HepG2 (cell line): Measurements from ENCODE around the gene HABP2. TPM values are rescaled to one million over a fixed set of nuclear protein-coding genes. Genes with fewer than 3 reads are reported as not detected.
A peak's percentile ranks its signal among the peaks of the same experiment; 100 is the strongest.

Experiments
- ATAC-seq: fragments of 200-7000 bp; cut with Tn5 transposase; 3 replicates; pipeline ENCODE4 v1.9.1; 2020; ENCODE audit warnings: mild to moderate bottlenecking, moderate library complexity
- BruUV-seq: library from RNA; stranded (reverse); fragments of 400-500 nt; replicated peaks from 2 replicates; lab custom pipeline; 2021; lab: Mats Ljungman, UMichigan
- CTCF ChIA-PET: fragments of 300-600 bp; formaldehyde crosslinking; extraction: SDS; loops from one replicate; lab custom pipeline; 2021; ENCODE audit warnings: low total read pairs, inconsistent platforms, low intra/inter-chr PET ratio; lab: Yijun Ruan, JAX
- POLR2A ChIA-PET: fragments of 350-600 bp; sonication (Branson Sonifier 250); formaldehyde crosslinking; loops from one replicate; lab custom pipeline; 2020; ENCODE audit warnings: antibody characterized with exemption, inconsistent platforms; lab: Yijun Ruan, JAX
- DNase-seq: peaks from one replicate; pipeline ENCODE4 v3.0.0-alpha.2; 2015; ENCODE audit warnings: low spot score
- FAIRE-seq: peaks from 3 replicates; lab custom pipeline; 2011; peaks lifted over from hg19 to GRCh38; lab: Jason Lieb, UNC
- H2AFZ ChIP-seq: one replicate; pipeline ENCODE4 v1.6.1; 2011; ENCODE audit warnings: low read length, inconsistent platforms
- H3K27ac ChIP-seq: fragments of 300-600 bp; 3 replicates; pipeline ENCODE4 v1.8.0; 2011; ENCODE audit warnings: mixed run types, mild to moderate bottlenecking, mixed read lengths, low read length, inconsistent platforms; ENCODE audit not compliant: insufficient read depth; ENCODE audit errors: extremely low read length
- H3K27me3 ChIP-seq, 2 experiments: fragments of 200-600 bp in 1 of 2; 2 replicates in 1 of 2; 3 replicates in 1 of 2; pipeline versions ENCODE4 v1.6.0 to v1.8.0; 2011; ENCODE audit warnings: low read length in 2 of 2, mild to moderate bottlenecking in 2 of 2, moderate library complexity in 2 of 2, inconsistent platforms in 1 of 2; ENCODE audit not compliant: insufficient read depth in 2 of 2, control insufficient read depth in 1 of 2
- H3K36me3 ChIP-seq, 2 experiments: fragments of 200-600 bp in 1 of 2; replicated peaks in 1 of 2; 2 replicates in 1 of 2; 3 replicates in 1 of 2; pipeline versions ENCODE4 v1.5.1 to v1.8.0; 2011; ENCODE audit warnings: low read length in 2 of 2, inconsistent platforms in 1 of 2; ENCODE audit not compliant: insufficient read depth in 2 of 2, control insufficient read depth in 1 of 2
- H3K4me1 ChIP-seq: 2 replicates; pipeline ENCODE4 v1.5.1; 2012; ENCODE audit warnings: low read length, inconsistent platforms; ENCODE audit not compliant: insufficient read depth
- H3K4me2 ChIP-seq: 2 replicates; pipeline ENCODE4 v1.6.0; 2011; ENCODE audit warnings: low read depth, low read length, inconsistent platforms
- H3K4me3 ChIP-seq, 3 experiments: fragments of 200-600 bp in 1 of 3; sonication (generic), shearing (Covaris generic) in 1 of 3; replicated peaks in 1 of 3; 2 replicates each; pipeline ENCODE4 v1.5.1; 2011 to 2016; ENCODE audit warnings: low read length in 3 of 3, inconsistent platforms in 2 of 3, low read depth in 2 of 3, mild to moderate bottlenecking in 2 of 3, control low read depth in 1 of 3, mixed read lengths in 1 of 3; ENCODE audit not compliant: insufficient read depth in 1 of 3
- H3K79me2 ChIP-seq: one replicate; pipeline ENCODE4 v1.6.1; 2011; ENCODE audit warnings: low read length, inconsistent platforms; ENCODE audit not compliant: insufficient read depth
- H3K9ac ChIP-seq: 2 replicates; pipeline ENCODE4 v1.6.0; 2011; ENCODE audit warnings: mild to moderate bottlenecking, low read depth, low read length, inconsistent platforms; ENCODE audit not compliant: insufficient read depth
- H3K9me3 ChIP-seq: 2 replicates; pipeline ENCODE4 v1.5.1; 2012; ENCODE audit warnings: mild to moderate bottlenecking, low read length
- H4K20me1 ChIP-seq: 2 replicates; pipeline ENCODE4 v1.6.0; 2011; ENCODE audit warnings: inconsistent platforms, mild to moderate bottlenecking, low read length, moderate library complexity; ENCODE audit not compliant: insufficient read depth
- MAFF ChIP-seq: IDR thresholded peaks from 2 replicates; pipeline ENCODE4 v1.6.1; 2011; ENCODE audit warnings: low read depth, low read length, improper control_type of control experiment
- MAFK ChIP-seq, 2 experiments: IDR thresholded peaks in 1 of 2; conservative IDR thresholded peaks in 1 of 2; 2 replicates each; pipeline ENCODE4 v1.6.1; 2011; ENCODE audit warnings: improper control_type of control experiment in 2 of 2, low read length in 2 of 2
- ZNF460 ChIP-seq: sonication (generic); formaldehyde crosslinking; IDR thresholded peaks from 2 replicates; pipeline ENCODE4 v1.5.1; 2020; ENCODE audit warnings: missing genetic modification reagents, mild to moderate bottlenecking, borderline replicate concordance
- WGBS: methylation state at CpG from one replicate; pipeline ENCODE4 v1.1.6; 2017; ENCODE audit warnings: low lambda C conversion rate; 5-methylcytosine and 5-hydroxymethylcytosine counted together
- in situ Hi-C: cut with HindIII; loops from 2 replicates; pipeline ENCODE4 v1.10.0; 2017; ENCODE audit warnings: low pct_unique_long_range_greater_than_20kb; ENCODE audit not compliant: extremely low pct_ligation_motif_present
- intact Hi-C: fragments of 100-400 bp; cut with micrococcal nuclease; formaldehyde crosslinking; loops from one replicate; pipeline ENCODE4 v1.10.0; 2022; ENCODE audit not compliant: unreplicated experiment
- polyA plus RNA-seq, 8 experiments: library from polyadenylated mRNA; depleted of rRNA in 3 of 8; stranded (reverse) in 7 of 8; unstranded in 1 of 8; fragments of >200 nt; fragmentation: Illumina TruSeq in 4 of 8; extraction: Trizol in 4 of 8; gene quantifications; 2 replicates each; pipeline versions ENCODE4 v1.2.1 to v1.2.3, GENCODE V29; 2011 to 2016; ENCODE audit warnings: low read depth in 4 of 8, missing spikeins in 1 of 8, mixed read lengths in 1 of 8; ENCODE audit not compliant: insufficient read depth in 1 of 8
- total RNA-seq, 5 experiments: library from RNA; depleted of rRNA; stranded (reverse); fragments of >200 nt; fragmentation: Illumina TruSeq; extraction: Trizol; gene quantifications; 2 replicates each; pipeline ENCODE4 v1.2.3, GENCODE V29; 2016; ENCODE audit warnings: low read depth in 1 of 5
- TF ChIP-seq, protein P1 (sequence below): sonication (generic); formaldehyde crosslinking; IDR thresholded peaks from 2 replicates; pipeline ENCODE4 v1.4.0; 2020; ENCODE audit warnings: missing genetic modification reagents

The HABP2 gene
- total and polyA plus RNA-seq, 2 of the 13 experiments (the other 11 are each of a cell fraction or from before 2014, with no cell fraction given): 0.12 to 0.13 TPM

DNA sequence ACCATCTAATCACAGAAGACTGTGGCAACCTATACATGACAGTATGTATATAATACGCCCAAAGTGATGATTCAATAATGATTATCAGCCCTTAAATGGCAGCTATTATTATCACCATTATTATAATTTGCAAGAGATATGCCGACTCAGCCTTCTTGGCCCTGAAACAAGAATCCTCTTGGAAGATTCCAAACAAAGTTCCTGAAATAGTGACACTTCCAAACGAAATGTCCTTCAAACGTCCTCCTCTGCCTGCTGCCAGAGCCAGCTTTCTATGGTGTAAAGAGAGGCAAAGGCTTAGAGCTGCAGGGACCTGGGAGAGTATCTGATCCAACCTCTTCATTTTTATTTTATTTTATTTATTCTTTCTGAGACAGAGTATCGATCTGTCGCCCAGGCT, 75.0 kb downstream of the HABP2 start:
- no peak overlapping the region for H3K4me2 ChIP-seq
- no peaks in the 10 kb centered on the region for H4K20me1 ChIP-seq
- no peak overlapping the region for H3K9ac ChIP-seq
- no peaks in the 10 kb centered on the region for H3K4me1 ChIP-seq
- no peak overlapping the region for H3K27ac ChIP-seq
- H2AFZ ChIP-seq: no peak overlapping the region
- no peaks in the 10 kb centered on the region for H3K36me3 ChIP-seq
- DNase-seq (no peak), ATAC-seq (no peak), FAIRE-seq (no peak)
- intact Hi-C loops: no loop called here
- no TSS peak for BruUV-seq
- H3K27me3 ChIP-seq: peaks cover 2 to 36% of the 10 kb centered on the region in 2 experiments; a peak in 4 of 5 replicates
- no peaks in the 10 kb centered on the region for H3K9me3 ChIP-seq
- in situ Hi-C loops: no loop called here
- H3K4me3 ChIP-seq: no peak overlapping the region
- POLR2A ChIA-PET: no interaction called here
- CTCF ChIA-PET: no interaction called here
- TF ChIP-seq ZNF460 (CRISPR knock-in tag) (no peak), MAFF (peak; percentile 65), MAFK (conservative IDR thresholded peaks at IDR 0.05 in 1 of 2, IDR thresholded peaks at IDR 0.05 in 1 of 2; ENCODE audit: low read length in 2 of 2) (peak; percentile 63 to 78)
- TF ChIP-seq, protein P1, sequence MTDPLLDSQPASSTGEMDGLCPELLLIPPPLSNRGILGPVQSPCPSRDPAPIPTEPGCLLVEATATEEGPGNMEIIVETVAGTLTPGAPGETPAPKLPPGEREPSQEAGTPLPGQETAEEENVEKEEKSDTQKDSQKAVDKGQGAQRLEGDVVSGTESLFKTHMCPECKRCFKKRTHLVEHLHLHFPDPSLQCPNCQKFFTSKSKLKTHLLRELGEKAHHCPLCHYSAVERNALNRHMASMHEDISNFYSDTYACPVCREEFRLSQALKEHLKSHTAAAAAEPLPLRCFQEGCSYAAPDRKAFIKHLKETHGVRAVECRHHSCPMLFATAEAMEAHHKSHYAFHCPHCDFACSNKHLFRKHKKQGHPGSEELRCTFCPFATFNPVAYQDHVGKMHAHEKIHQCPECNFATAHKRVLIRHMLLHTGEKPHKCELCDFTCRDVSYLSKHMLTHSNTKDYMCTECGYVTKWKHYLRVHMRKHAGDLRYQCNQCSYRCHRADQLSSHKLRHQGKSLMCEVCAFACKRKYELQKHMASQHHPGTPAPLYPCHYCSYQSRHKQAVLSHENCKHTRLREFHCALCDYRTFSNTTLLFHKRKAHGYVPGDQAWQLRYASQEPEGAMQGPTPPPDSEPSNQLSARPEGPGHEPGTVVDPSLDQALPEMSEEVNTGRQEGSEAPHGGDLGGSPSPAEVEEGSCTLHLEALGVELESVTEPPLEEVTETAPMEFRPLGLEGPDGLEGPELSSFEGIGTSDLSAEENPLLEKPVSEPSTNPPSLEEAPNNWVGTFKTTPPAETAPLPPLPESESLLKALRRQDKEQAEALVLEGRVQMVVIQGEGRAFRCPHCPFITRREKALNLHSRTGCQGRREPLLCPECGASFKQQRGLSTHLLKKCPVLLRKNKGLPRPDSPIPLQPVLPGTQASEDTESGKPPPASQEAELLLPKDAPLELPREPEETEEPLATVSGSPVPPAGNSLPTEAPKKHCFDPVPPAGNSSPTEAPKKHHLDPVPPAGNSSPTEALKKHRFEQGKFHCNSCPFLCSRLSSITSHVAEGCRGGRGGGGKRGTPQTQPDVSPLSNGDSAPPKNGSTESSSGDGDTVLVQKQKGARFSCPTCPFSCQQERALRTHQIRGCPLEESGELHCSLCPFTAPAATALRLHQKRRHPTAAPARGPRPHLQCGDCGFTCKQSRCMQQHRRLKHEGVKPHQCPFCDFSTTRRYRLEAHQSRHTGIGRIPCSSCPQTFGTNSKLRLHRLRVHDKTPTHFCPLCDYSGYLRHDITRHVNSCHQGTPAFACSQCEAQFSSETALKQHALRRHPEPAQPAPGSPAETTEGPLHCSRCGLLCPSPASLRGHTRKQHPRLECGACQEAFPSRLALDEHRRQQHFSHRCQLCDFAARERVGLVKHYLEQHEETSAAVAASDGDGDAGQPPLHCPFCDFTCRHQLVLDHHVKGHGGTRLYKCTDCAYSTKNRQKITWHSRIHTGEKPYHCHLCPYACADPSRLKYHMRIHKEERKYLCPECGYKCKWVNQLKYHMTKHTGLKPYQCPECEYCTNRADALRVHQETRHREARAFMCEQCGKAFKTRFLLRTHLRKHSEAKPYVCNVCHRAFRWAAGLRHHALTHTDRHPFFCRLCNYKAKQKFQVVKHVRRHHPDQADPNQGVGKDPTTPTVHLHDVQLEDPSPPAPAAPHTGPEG: no peak
- 38% methylated on average over 6 of the region's 6 CpGs for WGBS
- H3K79me2 ChIP-seq: no peaks in the 10 kb centered on the region
